Nephron (organoid): ENCODE measurements around the gene TCIRG1.
"Not testable (repeated sequence)": the region's sequence is repeated elsewhere in the genome, so short reads cannot be mapped to it uniquely, and the experiment has no call there.

Experiments used
- H3K27ac Mint-ChIP-seq, 3 experiments: 2 replicates each; pipeline ENCODE4 v1.8.0; 2020; ENCODE audit warnings: mixed read lengths in 3 of 3, mild to moderate bottlenecking in 2 of 3, moderate library complexity in 1 of 3
- H3K27me3 Mint-ChIP-seq: 2 replicates; pipeline ENCODE4 v1.8.0; 2021; ENCODE audit warnings: low read depth, mild to moderate bottlenecking, moderate library complexity, mixed read lengths
- H3K36me3 Mint-ChIP-seq: 2 replicates; pipeline ENCODE4 v1.8.0; 2020; ENCODE audit warnings: low read depth, mixed read lengths
- H3K4me1 Mint-ChIP-seq: 2 replicates; pipeline ENCODE4 v1.8.0; 2020; ENCODE audit warnings: mixed read lengths
- H3K4me3 Mint-ChIP-seq, 3 experiments: 2 replicates each; pipeline ENCODE4 v1.8.0; 2020; ENCODE audit warnings: mild to moderate bottlenecking in 3 of 3, mixed read lengths in 3 of 3, moderate library complexity in 2 of 3
- H3K9me3 Mint-ChIP-seq: 2 replicates; pipeline ENCODE4 v1.8.0; 2020; ENCODE audit warnings: mixed read lengths
- CTCF ChIP-seq, 3 experiments: fragments of 200-600 bp; sonication (generic); IDR thresholded peaks; one replicate each; pipeline ENCODE4 v1.5.0; 2021; ENCODE audit warnings: antibody characterized with exemption in 3 of 3; ENCODE audit not compliant: unreplicated experiment in 3 of 3

The TCIRG1 gene

GRCh38 chr11:68038718-68039525 is at the start of gene TCIRG1:
TSS of gene TCIRG1 (plus strand) at chr11:68039025. CDS start at chr11:68041272, 2,247 bp downstream.
- TF ChIP-seq CTCF (IDR thresholded peaks at IDR 0.05; ENCODE audit: unreplicated experiment in 3 of 3): no peak
- Mint-ChIP-seq H3K36me3 (peaks cover 1% of the 10 kb centered on the region), H3K4me1 (peaks cover 12% of the 10 kb centered on the region)

GRCh38 chr11:67990546-67991346 is 48.1 kb upstream of the TCIRG1 start:
- H3K4me1 Mint-ChIP-seq, H3K27ac Mint-ChIP-seq: not testable (repeated sequence)
- peak overlapping the region in 1 of 3 experiments; percentile 45 for H3K4me3 Mint-ChIP-seq

More at GRCh38 chr11:68038718-68039525, at the start of gene TCIRG1:
- Mint-ChIP-seq H3K27me3 (no peaks in the 10 kb centered on the region), H3K9me3 (no peaks in the 10 kb centered on the region), H3K27ac (peak within 1 kb of the TSS; percentile 69 to 92 (median 85)), H3K4me3 (peak within 1 kb of the TSS in 2 of 3 experiments; percentile 72 to 76)

GRCh38 chr11:67991347-67992121 is 47.3 kb upstream of the TCIRG1 start:
- peak overlapping the region in 2 of 3 experiments; percentile 58 to 68 for H3K4me3 Mint-ChIP-seq
- peaks cover 54% of the 10 kb centered on the region for H3K27me3 Mint-ChIP-seq
- H3K27ac Mint-ChIP-seq, H3K9me3 Mint-ChIP-seq, H3K4me1 Mint-ChIP-seq, H3K36me3 Mint-ChIP-seq: not testable (repeated sequence)

More at GRCh38 chr11:67990546-67991346, 48.1 kb upstream of the TCIRG1 start:
- peaks cover 58% of the 10 kb centered on the region for H3K27me3 Mint-ChIP-seq
- H3K9me3 Mint-ChIP-seq, H3K36me3 Mint-ChIP-seq: not testable (repeated sequence)

GRCh38 chr11:67993821-67994220 is 45.0 kb upstream of the TCIRG1 start:
- peak; percentile 47 to 61 (median 59) for TF ChIP-seq CTCF (IDR thresholded peaks at IDR 0.05; ENCODE audit: unreplicated experiment in 3 of 3)
- H3K36me3 Mint-ChIP-seq, H3K27ac Mint-ChIP-seq, H3K4me1 Mint-ChIP-seq, H3K4me3 Mint-ChIP-seq, H3K9me3 Mint-ChIP-seq: not testable (repeated sequence)
- H3K27me3 Mint-ChIP-seq: peaks cover 52% of the 10 kb centered on the region

GRCh38 chr11:67994387-67994786 is 44.4 kb upstream of the TCIRG1 start:
- H3K4me3 Mint-ChIP-seq, H3K9me3 Mint-ChIP-seq, H3K27ac Mint-ChIP-seq, H3K36me3 Mint-ChIP-seq, H3K4me1 Mint-ChIP-seq: not testable (repeated sequence)
- peaks cover 47% of the 10 kb centered on the region for H3K27me3 Mint-ChIP-seq

- not testable (repeated sequence) for H3K4me1 Mint-ChIP-seq, H3K9me3 Mint-ChIP-seq, H3K36me3 Mint-ChIP-seq, H3K27ac Mint-ChIP-seq, H3K4me3 Mint-ChIP-seq
- H3K27me3 Mint-ChIP-seq: peaks cover 39% of the 10 kb centered on the region
These were observed 43.7 kb upstream of the TCIRG1 start for GRCh38 chr11:67995129-67995528.

GRCh38 chr11:67995579-67995978 is 43.2 kb upstream of the TCIRG1 start:
- peaks cover 39% of the 10 kb centered on the region for H3K27me3 Mint-ChIP-seq
- H3K4me1 Mint-ChIP-seq, H3K36me3 Mint-ChIP-seq, H3K9me3 Mint-ChIP-seq, H3K27ac Mint-ChIP-seq, H3K4me3 Mint-ChIP-seq: not testable (repeated sequence)

- H3K9me3 Mint-ChIP-seq: no peaks in the 10 kb centered on the region
- no peaks in the 10 kb centered on the region for H3K4me1 Mint-ChIP-seq
- no peak overlapping the region for H3K27ac Mint-ChIP-seq
- no peaks in the 10 kb centered on the region for H3K36me3 Mint-ChIP-seq
- no peak for TF ChIP-seq CTCF (IDR thresholded peaks at IDR 0.05; ENCODE audit: unreplicated experiment in 3 of 3)
- H3K27me3 Mint-ChIP-seq: peaks cover 35% of the 10 kb centered on the region
- no peak overlapping the region for H3K4me3 Mint-ChIP-seq
These were observed 42.8 kb upstream of the TCIRG1 start for GRCh38 chr11:67996051-67996450.
